C4-2B (cell line): ENCODE results near the gene CCDC33.

Experiments
- H3K27ac ChIP-seq: fragments of 450-650 bp; 2 replicates; pipeline ENCODE4 v1.5.1; 2017
- ZFX ChIP-seq: fragments of 450-650 bp; IDR thresholded peaks from 2 replicates; pipeline ENCODE4 v1.6.1; 2017
- TF ChIP-seq, protein P1 (sequence below): fragments of 450-650 bp; conservative IDR thresholded peaks from 2 replicates; pipeline ENCODE4 v1.5.1; 2017; ENCODE audit warnings: mild to moderate bottlenecking

Gene CCDC33

DNA sequence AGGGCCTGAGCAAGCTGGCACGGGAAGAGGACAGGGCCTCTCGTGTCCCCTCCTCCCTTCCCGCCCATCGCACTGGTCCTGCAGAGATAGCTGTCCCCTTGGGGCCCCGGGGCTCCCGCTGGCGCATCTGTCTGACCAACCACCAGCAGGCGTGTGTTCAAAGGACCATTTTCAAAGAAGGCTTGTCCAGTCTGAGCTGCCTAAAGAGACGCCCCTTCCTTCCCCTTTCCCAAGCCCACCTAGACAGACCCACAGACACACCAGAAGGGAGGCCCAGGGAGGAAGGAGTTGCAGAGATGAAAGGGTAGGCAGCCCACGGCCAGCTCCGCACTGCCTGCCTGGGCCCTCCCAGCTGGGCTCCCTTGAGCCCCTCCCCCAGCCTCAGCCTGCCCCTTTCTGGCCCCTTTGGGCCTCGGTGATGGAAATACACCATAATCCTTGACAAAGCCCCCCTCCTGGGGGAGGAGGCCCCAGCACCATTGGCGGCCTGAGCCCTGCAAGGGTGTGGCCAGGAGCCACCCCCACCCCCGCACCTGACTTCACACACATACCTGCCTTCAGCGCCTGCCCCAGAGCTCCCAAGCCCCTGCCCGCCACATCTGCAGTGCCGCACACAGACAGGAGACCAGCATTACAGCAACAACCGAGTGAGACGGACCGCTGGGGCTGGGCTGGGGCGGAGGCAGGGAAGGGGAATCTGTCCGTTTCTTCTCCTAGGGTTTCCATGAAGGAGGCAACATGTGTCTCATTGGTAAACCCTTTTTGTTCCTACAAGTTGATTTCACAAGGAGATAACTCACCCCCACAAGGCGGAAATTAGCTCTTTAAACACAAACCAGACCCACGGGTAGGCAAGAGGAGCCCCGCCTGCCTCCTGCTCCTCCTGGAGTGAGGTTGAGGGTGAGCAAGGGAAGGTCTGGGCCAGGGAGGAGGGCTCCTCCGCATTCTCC is 33.4 kb upstream of the CCDC33 start, which contains the start of gene STRA6:
TSS of gene STRA6 (minus strand) at position 336 of the 950 bp plus-strand sequence. CDS start 520 bp downstream, outside the sequence.
- H3K27ac ChIP-seq, result no peak within 1 kb of the TSS
- TF ChIP-seq, protein P1, sequence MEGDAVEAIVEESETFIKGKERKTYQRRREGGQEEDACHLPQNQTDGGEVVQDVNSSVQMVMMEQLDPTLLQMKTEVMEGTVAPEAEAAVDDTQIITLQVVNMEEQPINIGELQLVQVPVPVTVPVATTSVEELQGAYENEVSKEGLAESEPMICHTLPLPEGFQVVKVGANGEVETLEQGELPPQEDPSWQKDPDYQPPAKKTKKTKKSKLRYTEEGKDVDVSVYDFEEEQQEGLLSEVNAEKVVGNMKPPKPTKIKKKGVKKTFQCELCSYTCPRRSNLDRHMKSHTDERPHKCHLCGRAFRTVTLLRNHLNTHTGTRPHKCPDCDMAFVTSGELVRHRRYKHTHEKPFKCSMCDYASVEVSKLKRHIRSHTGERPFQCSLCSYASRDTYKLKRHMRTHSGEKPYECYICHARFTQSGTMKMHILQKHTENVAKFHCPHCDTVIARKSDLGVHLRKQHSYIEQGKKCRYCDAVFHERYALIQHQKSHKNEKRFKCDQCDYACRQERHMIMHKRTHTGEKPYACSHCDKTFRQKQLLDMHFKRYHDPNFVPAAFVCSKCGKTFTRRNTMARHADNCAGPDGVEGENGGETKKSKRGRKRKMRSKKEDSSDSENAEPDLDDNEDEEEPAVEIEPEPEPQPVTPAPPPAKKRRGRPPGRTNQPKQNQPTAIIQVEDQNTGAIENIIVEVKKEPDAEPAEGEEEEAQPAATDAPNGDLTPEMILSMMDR, result no peak
- no peak for TF ChIP-seq ZFX

DNA sequence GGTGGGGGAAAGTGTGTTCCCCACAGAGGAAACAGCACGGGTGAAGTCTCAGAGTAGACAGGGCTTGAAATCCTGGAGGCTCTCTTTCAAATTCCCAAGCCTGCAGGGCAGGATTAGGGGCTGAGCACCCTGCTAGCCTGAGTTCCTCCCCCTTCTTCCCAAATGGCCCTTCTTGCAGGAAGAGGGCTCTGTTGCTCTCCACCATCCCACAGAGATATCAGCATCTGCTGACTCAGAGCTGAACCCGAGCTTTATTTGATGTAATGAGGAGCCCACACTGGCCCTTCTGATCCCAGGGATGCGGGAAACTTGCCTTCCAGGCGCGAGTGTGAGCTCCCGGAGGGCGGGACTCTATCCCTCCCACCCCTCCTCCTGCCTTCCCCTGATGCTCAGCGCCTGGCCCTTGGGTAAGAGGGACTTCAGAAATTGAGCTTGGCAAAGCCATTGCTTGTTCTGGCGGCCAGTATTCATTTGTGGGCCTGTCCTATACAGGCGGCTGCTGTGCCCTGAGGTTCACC is 32.2 kb upstream of the CCDC33 start:
- no peak overlapping the region for H3K27ac ChIP-seq
- TF ChIP-seq, protein P1, result no peak
- TF ChIP-seq ZFX, result no peak

DNA sequence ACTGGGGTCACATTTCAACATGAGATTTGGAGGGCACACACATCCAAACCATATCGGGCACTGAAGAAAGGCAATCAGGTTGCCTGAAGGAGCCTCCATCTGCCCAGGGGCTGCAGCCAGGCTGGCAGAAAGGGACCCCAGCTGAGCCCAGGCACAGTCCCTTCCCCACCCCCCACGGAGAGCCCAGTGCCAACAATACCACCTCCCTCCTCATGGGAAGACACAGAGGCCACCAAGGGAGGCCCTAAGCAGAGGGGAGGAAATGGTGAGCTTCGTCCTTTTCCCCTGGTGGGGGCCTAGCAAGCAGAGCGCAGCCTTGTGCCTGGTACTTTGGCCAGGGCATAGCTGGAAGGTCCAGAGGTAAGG is 30.6 kb upstream of the CCDC33 start:
- TF ChIP-seq ZFX, result no peak
- TF ChIP-seq, protein P1, result no peak
- no peak overlapping the region for H3K27ac ChIP-seq

DNA sequence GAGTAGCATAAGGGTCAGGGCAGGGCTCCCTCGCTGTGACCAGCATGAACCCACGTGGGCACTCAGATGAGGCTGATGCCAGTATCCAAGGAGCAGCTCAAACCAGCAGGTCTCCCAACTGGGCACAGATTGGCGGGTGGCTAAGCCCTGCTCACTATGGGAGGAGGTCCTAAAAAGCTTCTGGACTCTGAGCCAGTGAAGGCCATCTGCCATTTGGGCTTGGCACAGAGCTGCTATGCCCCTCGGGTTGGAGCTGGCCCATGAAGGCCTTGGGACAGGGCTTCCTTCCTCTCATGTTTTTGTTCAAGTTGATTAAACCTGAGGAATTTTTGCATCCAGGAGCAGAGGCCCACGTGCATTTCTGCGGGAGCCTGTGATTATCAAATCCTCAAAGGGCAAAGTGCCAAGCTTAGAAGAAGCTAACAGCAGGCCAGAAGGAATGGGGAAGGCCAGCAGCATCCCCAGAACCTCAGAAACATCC is 29.3 kb upstream of the CCDC33 start:
- no peak overlapping the region for H3K27ac ChIP-seq
- TF ChIP-seq ZFX, result no peak
- TF ChIP-seq, protein P1, result no peak

GRCh38 chr15:74207652-74208440 is 28.3 kb upstream of the CCDC33 start:
- H3K27ac ChIP-seq, result no peak overlapping the region
- TF ChIP-seq ZFX, result no peak
- TF ChIP-seq, protein P1, result no peak

DNA sequence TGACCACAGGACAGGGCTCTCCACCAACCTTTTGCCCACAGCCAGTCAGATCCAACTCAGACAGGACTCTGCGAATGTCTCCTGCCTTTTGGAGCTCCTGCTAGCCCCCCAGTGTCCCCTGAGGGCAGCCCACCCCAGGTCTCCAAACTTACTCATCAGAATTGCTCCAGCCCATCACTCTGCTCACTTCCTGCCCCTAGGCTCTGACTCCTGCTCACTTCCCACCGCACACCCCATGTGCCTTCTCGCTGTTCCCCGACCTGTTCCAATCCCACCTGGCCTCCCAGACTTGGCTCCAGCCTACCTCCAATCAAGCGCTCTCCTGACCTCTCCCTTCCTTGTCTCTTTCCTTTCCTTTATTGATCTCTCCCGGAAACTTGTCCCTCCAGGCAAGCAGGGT is 27.6 kb upstream of the CCDC33 start:
- TF ChIP-seq, protein P1, result no peak
- TF ChIP-seq ZFX, result no peak
- H3K27ac ChIP-seq, result no peak overlapping the region
